ENCODE measurements around the gene RGMB. TPM values are rescaled to one million over a fixed set of nuclear protein-coding genes. Genes with fewer than 3 reads are reported as not detected.

The RGMB gene
- total RNA-seq, 1 experiment from 2014 or later: 16.4 TPM

- peaks cover 3% of the 10 kb centered on the region for H3K36me3 ChIP-seq (ENCODE audit: control insufficient read depth, insufficient read depth, low read length)
- no peak overlapping the region for H3K4me3 ChIP-seq (ENCODE audit: low read depth, low read length)
- H3K4me1 ChIP-seq: no peaks in the 10 kb centered on the region
- intact Hi-C loops (cut with micrococcal nuclease; ENCODE audit: unreplicated experiment): no loop called here
- BruUV-seq (replicated peaks): no TSS peak
- POLR2A ChIA-PET: no interaction called here
- no peak overlapping the region for H3K27ac Mint-ChIP-seq (ENCODE audit: unreplicated experiment)
- no peaks in the 10 kb centered on the region for H3K4me1 Mint-ChIP-seq (ENCODE audit: low read depth, unreplicated experiment)
- DNase-seq: no peak
- no peak overlapping the region for H3K4me3 Mint-ChIP-seq (ENCODE audit: unreplicated experiment)
- H3K27me3 Mint-ChIP-seq (ENCODE audit: insufficient read depth, unreplicated experiment): no peaks in the 10 kb centered on the region
- peaks cover 29% of the 10 kb centered on the region for H3K36me3 Mint-ChIP-seq (ENCODE audit: insufficient read depth, unreplicated experiment)
- CTCF ChIA-PET: no interaction called here
- no peaks in the 10 kb centered on the region for H3K27me3 ChIP-seq (replicated peaks; ENCODE audit: control insufficient read depth, insufficient read depth, low read length)
- H3K9me3 Mint-ChIP-seq (ENCODE audit: unreplicated experiment): no peaks in the 10 kb centered on the region
- TF ChIP-seq CTCF (IDR thresholded peaks at IDR 0.05; ENCODE audit: insufficient read depth in 1 of 2, low read depth in 1 of 2, low read length in 1 of 2, severe bottlenecking in 1 of 2, unreplicated experiment in 1 of 2): no peak
- H3K9me3 ChIP-seq: no peaks in the 10 kb centered on the region
Measured at GRCh38 chr5:98789029-98789428, 15.6 kb downstream of the RGMB start.

DNA sequence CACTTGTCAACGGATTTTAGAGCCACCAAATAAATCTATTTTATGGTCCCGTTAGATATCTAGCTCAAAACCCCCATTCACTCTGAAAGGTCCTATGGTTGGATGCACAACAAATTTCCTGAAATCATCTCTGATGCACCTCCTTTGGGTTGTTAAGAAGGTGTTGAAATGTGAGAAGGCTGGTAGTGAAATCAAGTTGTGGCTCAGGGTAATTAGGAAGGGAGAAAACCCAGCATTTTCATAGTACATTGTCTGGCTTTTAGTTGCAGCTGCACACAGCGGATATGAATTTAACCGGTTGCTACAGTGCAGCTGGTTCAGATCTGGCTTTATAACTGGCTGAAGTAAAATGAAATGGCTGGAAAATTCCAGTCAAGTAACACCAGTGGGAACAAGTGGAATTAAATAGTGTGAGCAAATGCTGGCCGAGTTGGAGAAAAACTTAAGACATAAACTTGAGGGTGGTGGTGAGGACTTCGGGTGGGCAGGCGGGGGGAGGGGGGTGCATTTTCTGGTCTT is 17.6 kb downstream of the RGMB start:
- peaks cover 1% of the 10 kb centered on the region for H3K4me1 Mint-ChIP-seq (ENCODE audit: low read depth, unreplicated experiment)
- TF ChIP-seq CTCF (IDR thresholded peaks at IDR 0.05; ENCODE audit: insufficient read depth in 1 of 2, low read depth in 1 of 2, low read length in 1 of 2, severe bottlenecking in 1 of 2, unreplicated experiment in 1 of 2): no peak
- ChIA-PET POLR2A (no interaction called here), CTCF (no interaction called here)
- Histone ChIP-seq H3K27me3 (replicated peaks; ENCODE audit: control insufficient read depth, insufficient read depth, low read length) (no peaks in the 10 kb centered on the region), H3K4me1 (no peaks in the 10 kb centered on the region), H3K4me3 (ENCODE audit: low read depth, low read length) (no peak overlapping the region), H3K9me3 (no peaks in the 10 kb centered on the region), H3K36me3 (ENCODE audit: control insufficient read depth, insufficient read depth, low read length) (peaks cover 3% of the 10 kb centered on the region)
- no peaks in the 10 kb centered on the region for H3K27me3 Mint-ChIP-seq (ENCODE audit: insufficient read depth, unreplicated experiment)
- no peaks in the 10 kb centered on the region for H3K9me3 Mint-ChIP-seq (ENCODE audit: unreplicated experiment)
- H3K36me3 Mint-ChIP-seq (ENCODE audit: insufficient read depth, unreplicated experiment): peaks cover 36% of the 10 kb centered on the region
- no peak for DNase-seq
- no TSS peak for BruUV-seq (replicated peaks)
- no peak overlapping the region for H3K27ac Mint-ChIP-seq (ENCODE audit: unreplicated experiment)
- no peak overlapping the region for H3K4me3 Mint-ChIP-seq (ENCODE audit: unreplicated experiment)
- intact Hi-C loops (cut with micrococcal nuclease; ENCODE audit: unreplicated experiment): no loop called here

GRCh38 chr5:98791898-98792580 is 18.6 kb downstream of the RGMB start:
- TF ChIP-seq CTCF (IDR thresholded peaks at IDR 0.05; ENCODE audit: insufficient read depth in 1 of 2, low read depth in 1 of 2, low read length in 1 of 2, severe bottlenecking in 1 of 2, unreplicated experiment in 1 of 2): no peak
- Mint-ChIP-seq H3K27ac (ENCODE audit: unreplicated experiment) (no peak overlapping the region), H3K4me3 (ENCODE audit: unreplicated experiment) (no peak overlapping the region), H3K36me3 (ENCODE audit: insufficient read depth, unreplicated experiment) (peaks cover 28% of the 10 kb centered on the region), H3K27me3 (ENCODE audit: insufficient read depth, unreplicated experiment) (no peaks in the 10 kb centered on the region), H3K9me3 (ENCODE audit: unreplicated experiment) (no peaks in the 10 kb centered on the region), H3K4me1 (ENCODE audit: low read depth, unreplicated experiment) (peaks cover 7% of the 10 kb centered on the region)
- no peaks in the 10 kb centered on the region for H3K27me3 ChIP-seq (replicated peaks; ENCODE audit: control insufficient read depth, insufficient read depth, low read length)
- POLR2A ChIA-PET: no interaction called here
- CTCF ChIA-PET: no interaction called here
- H3K4me1 ChIP-seq: no peaks in the 10 kb centered on the region
- no peaks in the 10 kb centered on the region for H3K9me3 ChIP-seq
- DNase-seq: no peak
- H3K4me3 ChIP-seq (ENCODE audit: low read depth, low read length): no peak overlapping the region
- intact Hi-C loops (cut with micrococcal nuclease; ENCODE audit: unreplicated experiment): no loop called here
- peaks cover 3% of the 10 kb centered on the region for H3K36me3 ChIP-seq (ENCODE audit: control insufficient read depth, insufficient read depth, low read length)
- BruUV-seq (replicated peaks): no TSS peak

Measured in Caco-2 (cell line).